ENCODE data around the gene MED13L.

GRCh38 chr12:116299665-116300328 lies 22.3 kb upstream of the MED13L start:
- TF ChIP-seq POLR2A (IDR thresholded peaks at IDR 0.05) = no peak
- TF ChIP-seq, protein P1, sequence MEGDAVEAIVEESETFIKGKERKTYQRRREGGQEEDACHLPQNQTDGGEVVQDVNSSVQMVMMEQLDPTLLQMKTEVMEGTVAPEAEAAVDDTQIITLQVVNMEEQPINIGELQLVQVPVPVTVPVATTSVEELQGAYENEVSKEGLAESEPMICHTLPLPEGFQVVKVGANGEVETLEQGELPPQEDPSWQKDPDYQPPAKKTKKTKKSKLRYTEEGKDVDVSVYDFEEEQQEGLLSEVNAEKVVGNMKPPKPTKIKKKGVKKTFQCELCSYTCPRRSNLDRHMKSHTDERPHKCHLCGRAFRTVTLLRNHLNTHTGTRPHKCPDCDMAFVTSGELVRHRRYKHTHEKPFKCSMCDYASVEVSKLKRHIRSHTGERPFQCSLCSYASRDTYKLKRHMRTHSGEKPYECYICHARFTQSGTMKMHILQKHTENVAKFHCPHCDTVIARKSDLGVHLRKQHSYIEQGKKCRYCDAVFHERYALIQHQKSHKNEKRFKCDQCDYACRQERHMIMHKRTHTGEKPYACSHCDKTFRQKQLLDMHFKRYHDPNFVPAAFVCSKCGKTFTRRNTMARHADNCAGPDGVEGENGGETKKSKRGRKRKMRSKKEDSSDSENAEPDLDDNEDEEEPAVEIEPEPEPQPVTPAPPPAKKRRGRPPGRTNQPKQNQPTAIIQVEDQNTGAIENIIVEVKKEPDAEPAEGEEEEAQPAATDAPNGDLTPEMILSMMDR (IDR thresholded peaks at IDR 0.05) = no peak
